ENCODE measurements around the gene BAZ2A. TPM values are rescaled to one million over a fixed set of nuclear protein-coding genes. Genes with fewer than 3 reads are reported as not detected.
A peak's percentile ranks its signal among the peaks of the same experiment; 100 is the strongest.

The BAZ2A gene
- total RNA-seq, 2 donors from 2014 or later = 38.6 to 42.7 TPM

DNA sequence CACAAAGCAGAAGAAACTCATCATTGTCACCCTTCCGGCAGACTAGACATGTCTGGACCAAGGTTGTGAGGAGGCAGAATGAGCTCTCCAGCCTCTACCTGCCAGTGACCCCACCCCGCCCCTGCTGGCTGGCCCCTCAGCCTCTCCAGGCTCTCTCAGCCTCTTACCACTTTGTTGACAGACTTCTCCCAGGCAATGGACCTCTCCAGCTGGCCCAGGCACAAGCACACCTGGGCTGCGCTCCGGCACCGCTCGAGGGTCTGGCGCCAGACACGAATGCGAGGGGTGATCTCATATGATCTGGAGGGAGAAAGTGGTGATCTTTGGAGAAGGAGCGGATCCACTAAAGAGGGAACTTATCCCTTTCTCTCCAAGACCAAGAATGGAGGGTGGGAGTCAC lies 30.3 kb downstream of the BAZ2A start:
- Histone ChIP-seq H3K4me1 (no peaks in the 10 kb centered on the region), H3K4me3 (no peak overlapping the region), H3K27ac (no peak overlapping the region), H3K27me3 (no peaks in the 10 kb centered on the region), H3K9me3 (no peaks in the 10 kb centered on the region), H3K36me3 (peaks cover 73% of the 10 kb centered on the region)
- TF ChIP-seq, protein P1, sequence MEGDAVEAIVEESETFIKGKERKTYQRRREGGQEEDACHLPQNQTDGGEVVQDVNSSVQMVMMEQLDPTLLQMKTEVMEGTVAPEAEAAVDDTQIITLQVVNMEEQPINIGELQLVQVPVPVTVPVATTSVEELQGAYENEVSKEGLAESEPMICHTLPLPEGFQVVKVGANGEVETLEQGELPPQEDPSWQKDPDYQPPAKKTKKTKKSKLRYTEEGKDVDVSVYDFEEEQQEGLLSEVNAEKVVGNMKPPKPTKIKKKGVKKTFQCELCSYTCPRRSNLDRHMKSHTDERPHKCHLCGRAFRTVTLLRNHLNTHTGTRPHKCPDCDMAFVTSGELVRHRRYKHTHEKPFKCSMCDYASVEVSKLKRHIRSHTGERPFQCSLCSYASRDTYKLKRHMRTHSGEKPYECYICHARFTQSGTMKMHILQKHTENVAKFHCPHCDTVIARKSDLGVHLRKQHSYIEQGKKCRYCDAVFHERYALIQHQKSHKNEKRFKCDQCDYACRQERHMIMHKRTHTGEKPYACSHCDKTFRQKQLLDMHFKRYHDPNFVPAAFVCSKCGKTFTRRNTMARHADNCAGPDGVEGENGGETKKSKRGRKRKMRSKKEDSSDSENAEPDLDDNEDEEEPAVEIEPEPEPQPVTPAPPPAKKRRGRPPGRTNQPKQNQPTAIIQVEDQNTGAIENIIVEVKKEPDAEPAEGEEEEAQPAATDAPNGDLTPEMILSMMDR (IDR thresholded peaks at IDR 0.05) = no peak
- no peak for DNase-seq (ENCODE audit: low spot score)

DNA sequence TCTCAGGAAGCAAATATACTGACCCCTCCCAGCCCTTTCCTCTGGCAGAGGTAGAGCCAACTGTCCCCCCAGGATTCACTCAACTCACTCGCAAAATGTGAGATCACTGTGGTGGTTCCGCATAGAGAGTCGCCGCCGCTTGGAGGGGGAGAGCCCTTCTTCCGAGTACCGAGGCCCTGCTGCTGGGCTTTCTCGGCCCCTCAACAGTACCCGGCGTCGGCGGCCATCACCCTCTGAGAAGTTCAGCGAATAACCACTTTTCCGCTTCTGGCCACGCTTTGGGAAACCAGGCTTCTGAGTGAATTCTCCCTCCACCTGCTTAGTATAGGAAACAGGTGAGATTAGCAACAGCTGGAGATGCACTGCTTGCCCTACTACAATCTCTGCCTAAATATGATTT lies 31.1 kb downstream of the BAZ2A start:
- Histone ChIP-seq H3K4me1 (peaks cover 0 to 3% of the 10 kb centered on the region in 2 donors), H3K4me3 (no peak overlapping the region), H3K27ac (no peak overlapping the region), H3K9me3 (no peaks in the 10 kb centered on the region), H3K36me3 (peaks cover 66% of the 10 kb centered on the region), H3K27me3 (no peaks in the 10 kb centered on the region)
- TF ChIP-seq, protein P1 (IDR thresholded peaks at IDR 0.05) = no peak
- DNase-seq (ENCODE audit: low spot score) = no peak

DNA sequence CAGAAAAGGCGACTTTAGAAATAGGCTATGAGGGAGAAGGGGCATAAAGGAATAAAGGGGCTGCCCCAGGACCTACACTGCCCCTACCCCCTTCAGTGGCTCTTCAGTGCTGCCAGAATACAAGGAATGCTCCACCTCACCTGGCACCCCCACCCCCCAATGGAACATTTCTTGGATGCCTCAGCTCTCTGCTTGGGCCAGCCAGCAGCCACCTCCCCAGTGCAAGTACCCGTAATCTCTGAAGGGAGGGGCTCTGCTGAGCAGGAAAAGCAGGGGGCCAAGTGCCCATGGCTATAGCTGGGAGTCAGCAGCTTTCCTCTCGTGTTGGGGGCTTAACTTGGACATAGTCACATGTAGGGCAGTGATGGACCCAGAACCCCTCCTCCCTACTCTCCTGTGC lies 33.3 kb downstream of the BAZ2A start:
- no peak for DNase-seq (ENCODE audit: low spot score)
- Histone ChIP-seq H3K4me1 (peaks cover 0 to 12% of the 10 kb centered on the region in 2 donors), H3K27ac (no peak overlapping the region), H3K4me3 (no peak overlapping the region), H3K36me3 (peaks cover 44% of the 10 kb centered on the region), H3K27me3 (no peaks in the 10 kb centered on the region), H3K9me3 (no peaks in the 10 kb centered on the region)
- TF ChIP-seq, protein P1 (IDR thresholded peaks at IDR 0.05) = no peak

DNA sequence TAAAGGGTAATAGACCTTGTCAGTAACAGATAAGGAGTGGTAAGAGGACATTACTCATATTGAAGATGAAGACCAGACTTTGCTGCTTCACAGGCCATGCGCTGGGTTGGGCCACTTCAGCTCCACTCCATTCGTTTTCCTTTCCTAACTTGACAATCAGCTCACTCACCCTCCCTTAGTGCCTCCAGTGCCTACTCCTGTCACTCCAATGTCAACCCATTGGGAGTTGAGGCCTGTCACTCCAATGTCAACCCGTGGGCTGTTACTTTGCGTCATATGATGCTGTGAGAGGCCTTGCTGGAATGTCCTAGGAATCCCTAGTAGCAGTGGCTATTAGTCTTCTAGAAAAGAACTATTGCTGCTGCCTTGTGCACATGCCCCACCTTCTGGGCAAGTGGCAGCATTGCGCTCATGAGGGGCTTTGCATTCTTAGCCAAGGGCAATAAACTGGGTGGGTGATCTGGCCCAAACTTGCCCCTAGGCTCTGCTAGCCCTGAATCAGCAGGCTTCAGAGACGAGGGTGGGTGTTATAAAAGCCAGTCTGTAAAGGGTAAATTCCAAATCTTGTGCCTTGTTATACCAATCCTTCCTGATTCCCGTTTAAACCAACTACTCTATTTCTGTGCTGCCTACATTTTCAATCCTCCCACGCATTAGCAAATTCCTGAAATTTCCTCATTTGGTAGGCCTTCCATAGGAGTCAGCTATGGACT lies 36.1 kb downstream of the BAZ2A start:
- DNase-seq (ENCODE audit: low spot score) = peak; percentile 71

DNA sequence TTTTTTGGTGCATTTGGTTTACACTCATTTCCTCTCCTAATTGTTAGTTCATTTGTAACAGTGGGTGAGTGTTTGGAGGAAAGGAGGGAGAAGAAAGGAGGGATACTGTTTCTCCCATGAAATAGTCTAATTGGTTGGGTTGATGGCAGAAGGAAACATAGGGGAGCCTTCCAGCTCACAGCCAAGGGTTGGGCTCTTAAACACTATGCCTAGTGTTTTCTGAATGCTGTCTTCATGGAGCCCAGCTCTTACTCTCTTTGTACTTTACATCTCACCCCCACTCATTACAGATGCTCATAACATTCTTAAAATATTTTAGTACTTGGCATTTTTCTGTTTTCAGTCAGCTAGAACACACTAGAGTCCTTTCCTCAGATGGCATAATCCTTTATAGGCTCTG lies 38.2 kb downstream of the BAZ2A start:
- TF ChIP-seq, protein P1 (IDR thresholded peaks at IDR 0.05) = no peak
- no peak overlapping the region for H3K27ac ChIP-seq
- no peak overlapping the region for H3K4me3 ChIP-seq
- no peak for DNase-seq (ENCODE audit: low spot score)
- peaks cover 23% of the 10 kb centered on the region for H3K36me3 ChIP-seq
- H3K9me3 ChIP-seq = no peaks in the 10 kb centered on the region
- H3K27me3 ChIP-seq = no peaks in the 10 kb centered on the region
- peaks cover 0 to 12% of the 10 kb centered on the region in 2 donors for H3K4me1 ChIP-seq

More for the DNA sequence above, 36.1 kb downstream of the BAZ2A start:
- H3K27ac ChIP-seq = peak overlapping the region; percentile 27 to 37
- H3K9me3 ChIP-seq = no peaks in the 10 kb centered on the region
- no peak overlapping the region for H3K4me3 ChIP-seq
- TF ChIP-seq, protein P1 (IDR thresholded peaks at IDR 0.05) = peak; percentile 65 to 82
- peaks cover 18% of the 10 kb centered on the region for H3K36me3 ChIP-seq
- H3K27me3 ChIP-seq = no peaks in the 10 kb centered on the region
- H3K4me1 ChIP-seq = peaks cover 0 to 12% of the 10 kb centered on the region in 2 donors

DNA sequence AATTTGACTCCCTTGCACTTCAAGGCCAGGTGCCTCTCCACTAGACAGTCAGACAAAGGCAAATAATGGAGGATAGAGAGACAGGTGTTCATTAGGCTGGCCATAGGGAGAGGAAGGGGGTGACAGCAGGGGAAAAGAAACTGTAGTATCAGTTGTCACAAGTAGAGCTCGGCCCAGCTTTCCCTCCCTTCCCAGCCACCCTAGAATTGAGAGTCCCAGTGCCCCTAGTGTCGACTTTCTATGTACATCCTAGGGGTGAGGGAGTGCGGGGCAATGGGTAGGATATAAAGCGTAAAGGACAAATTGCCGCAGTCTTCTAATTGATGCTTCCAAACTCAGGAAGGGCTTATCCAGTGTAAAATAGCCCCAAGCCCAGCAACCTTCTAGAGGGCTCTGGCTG lies 39.0 kb downstream of the BAZ2A start:
- Histone ChIP-seq H3K27me3 (no peaks in the 10 kb centered on the region), H3K36me3 (peaks cover 26% of the 10 kb centered on the region), H3K4me3 (no peak overlapping the region), H3K27ac (no peak overlapping the region), H3K9me3 (no peaks in the 10 kb centered on the region), H3K4me1 (peaks cover 0 to 12% of the 10 kb centered on the region in 2 donors)
- DNase-seq (ENCODE audit: low spot score) = no peak
- TF ChIP-seq, protein P1 (IDR thresholded peaks at IDR 0.05) = no peak
